Measurements from ENCODE around the gene MYO15A.

DNA sequence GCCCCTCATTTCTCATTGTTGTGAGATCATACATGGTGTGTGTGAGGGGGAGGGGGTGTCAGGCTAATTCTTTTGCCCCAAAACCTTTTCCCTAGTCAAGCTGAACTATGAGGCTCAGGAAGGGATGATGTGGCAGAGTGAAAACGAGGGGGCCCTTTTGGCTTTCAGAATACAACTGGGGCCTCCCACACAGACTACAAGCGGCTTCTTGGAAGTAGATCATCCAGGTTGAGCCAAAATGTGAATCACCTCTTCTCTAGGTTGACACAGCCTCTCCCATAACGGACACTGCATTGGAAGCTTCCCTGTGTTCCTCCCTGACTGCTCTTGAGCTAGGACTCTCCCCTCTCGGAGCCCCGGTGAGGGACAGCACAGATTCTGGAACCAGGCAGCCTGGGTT is 72.8 kb downstream of the MYO15A start:
- TF ChIP-seq, protein P1, sequence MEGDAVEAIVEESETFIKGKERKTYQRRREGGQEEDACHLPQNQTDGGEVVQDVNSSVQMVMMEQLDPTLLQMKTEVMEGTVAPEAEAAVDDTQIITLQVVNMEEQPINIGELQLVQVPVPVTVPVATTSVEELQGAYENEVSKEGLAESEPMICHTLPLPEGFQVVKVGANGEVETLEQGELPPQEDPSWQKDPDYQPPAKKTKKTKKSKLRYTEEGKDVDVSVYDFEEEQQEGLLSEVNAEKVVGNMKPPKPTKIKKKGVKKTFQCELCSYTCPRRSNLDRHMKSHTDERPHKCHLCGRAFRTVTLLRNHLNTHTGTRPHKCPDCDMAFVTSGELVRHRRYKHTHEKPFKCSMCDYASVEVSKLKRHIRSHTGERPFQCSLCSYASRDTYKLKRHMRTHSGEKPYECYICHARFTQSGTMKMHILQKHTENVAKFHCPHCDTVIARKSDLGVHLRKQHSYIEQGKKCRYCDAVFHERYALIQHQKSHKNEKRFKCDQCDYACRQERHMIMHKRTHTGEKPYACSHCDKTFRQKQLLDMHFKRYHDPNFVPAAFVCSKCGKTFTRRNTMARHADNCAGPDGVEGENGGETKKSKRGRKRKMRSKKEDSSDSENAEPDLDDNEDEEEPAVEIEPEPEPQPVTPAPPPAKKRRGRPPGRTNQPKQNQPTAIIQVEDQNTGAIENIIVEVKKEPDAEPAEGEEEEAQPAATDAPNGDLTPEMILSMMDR (conservative IDR thresholded peaks at IDR 0.05; ENCODE audit: low read length), result no peak
- TF ChIP-seq EZH2phosphoT487 (IDR thresholded peaks at IDR 0.05; ENCODE audit: borderline replicate concordance), result no peak

Data from Loucy (cell line).